Measurements from ENCODE around the gene CCDC183.

CCDC183 gene

DNA sequence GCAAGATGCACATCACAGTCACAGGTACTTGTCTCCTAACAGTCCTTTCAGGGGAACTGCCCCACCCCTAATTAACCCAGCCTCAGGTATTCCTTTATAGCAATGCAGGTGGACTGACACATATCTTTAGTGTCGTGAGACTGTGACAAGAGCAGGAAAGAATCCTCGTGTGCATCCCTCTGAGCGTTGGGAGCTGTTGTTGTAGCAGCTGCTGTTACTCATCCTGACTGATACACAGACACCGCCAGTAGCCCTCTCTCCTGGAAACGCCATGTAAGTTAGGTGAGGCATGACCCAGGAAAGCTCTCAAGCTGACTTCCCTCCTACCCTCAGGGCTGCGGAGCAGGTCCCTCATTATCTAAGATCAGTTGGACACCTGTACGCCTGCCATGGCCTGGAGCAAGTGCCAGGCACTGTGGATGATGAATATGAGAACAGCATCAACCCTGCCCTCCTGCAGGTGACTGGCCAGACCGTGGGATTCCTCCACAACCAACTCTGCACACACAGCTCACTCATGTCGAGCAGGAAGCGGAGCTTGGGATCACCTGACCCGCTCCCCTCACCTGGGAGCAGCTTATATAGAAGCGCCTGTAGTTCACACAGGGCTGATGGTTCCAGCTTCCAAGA is 21.6 kb upstream of the CCDC183 start:
- no peak overlapping the region for H3K4me3 ChIP-seq (replicated peaks in 1 of 2; ENCODE audit: low read depth in 2 of 2, low read length in 2 of 2)
- no peak for DNase-seq (ENCODE audit: low read depth in 2 of 2)
- TF ChIP-seq, protein P1, sequence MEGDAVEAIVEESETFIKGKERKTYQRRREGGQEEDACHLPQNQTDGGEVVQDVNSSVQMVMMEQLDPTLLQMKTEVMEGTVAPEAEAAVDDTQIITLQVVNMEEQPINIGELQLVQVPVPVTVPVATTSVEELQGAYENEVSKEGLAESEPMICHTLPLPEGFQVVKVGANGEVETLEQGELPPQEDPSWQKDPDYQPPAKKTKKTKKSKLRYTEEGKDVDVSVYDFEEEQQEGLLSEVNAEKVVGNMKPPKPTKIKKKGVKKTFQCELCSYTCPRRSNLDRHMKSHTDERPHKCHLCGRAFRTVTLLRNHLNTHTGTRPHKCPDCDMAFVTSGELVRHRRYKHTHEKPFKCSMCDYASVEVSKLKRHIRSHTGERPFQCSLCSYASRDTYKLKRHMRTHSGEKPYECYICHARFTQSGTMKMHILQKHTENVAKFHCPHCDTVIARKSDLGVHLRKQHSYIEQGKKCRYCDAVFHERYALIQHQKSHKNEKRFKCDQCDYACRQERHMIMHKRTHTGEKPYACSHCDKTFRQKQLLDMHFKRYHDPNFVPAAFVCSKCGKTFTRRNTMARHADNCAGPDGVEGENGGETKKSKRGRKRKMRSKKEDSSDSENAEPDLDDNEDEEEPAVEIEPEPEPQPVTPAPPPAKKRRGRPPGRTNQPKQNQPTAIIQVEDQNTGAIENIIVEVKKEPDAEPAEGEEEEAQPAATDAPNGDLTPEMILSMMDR (IDR thresholded peaks at IDR 0.05; ENCODE audit: low read depth, low read length) = no peak

- TF ChIP-seq, protein P1 (IDR thresholded peaks at IDR 0.05; ENCODE audit: low read depth, low read length) = no peak
- no peak overlapping the region for H3K4me3 ChIP-seq (replicated peaks in 1 of 2; ENCODE audit: low read depth in 2 of 2, low read length in 2 of 2)
- DNase-seq (ENCODE audit: low read depth in 2 of 2) = no peak
These were observed 20.9 kb upstream of the CCDC183 start for GRCh38 chr9:136775191-136775590.

DNA sequence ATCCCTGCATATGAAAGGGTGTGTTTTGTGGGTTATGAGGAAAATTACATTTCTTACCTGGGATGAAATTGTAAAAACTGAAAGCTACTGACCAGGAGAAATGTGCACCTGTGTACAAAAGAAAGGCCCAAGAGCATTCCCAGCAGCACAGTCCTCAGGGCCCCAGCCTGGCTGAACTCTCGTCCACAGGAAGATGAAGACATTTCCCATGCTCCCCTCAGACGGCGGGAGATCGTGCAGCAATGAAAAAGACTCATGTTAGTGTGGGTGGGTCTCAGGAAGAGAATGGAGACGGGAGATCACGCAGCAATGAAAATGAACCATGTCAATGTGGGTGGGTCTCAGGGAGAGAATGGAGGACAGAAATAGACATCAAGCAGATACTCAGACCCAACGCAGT is 19.2 kb upstream of the CCDC183 start:
- no peak overlapping the region for H3K4me3 ChIP-seq (replicated peaks in 1 of 2; ENCODE audit: low read depth in 2 of 2, low read length in 2 of 2)
- TF ChIP-seq, protein P1 (IDR thresholded peaks at IDR 0.05; ENCODE audit: low read depth, low read length) = no peak
- DNase-seq (ENCODE audit: low read depth in 2 of 2) = no peak

- TF ChIP-seq, protein P1 (IDR thresholded peaks at IDR 0.05; ENCODE audit: low read depth, low read length) = no peak
- H3K4me3 ChIP-seq (replicated peaks in 1 of 2; ENCODE audit: low read depth in 2 of 2, low read length in 2 of 2) = no peak overlapping the region
- no peak for DNase-seq (ENCODE audit: low read depth in 2 of 2)
These were observed 18.8 kb upstream of the CCDC183 start for GRCh38 chr9:136777359-136777758.

GRCh38 chr9:136779808-136780207 is 16.3 kb upstream of the CCDC183 start:
- TF ChIP-seq, protein P1 (IDR thresholded peaks at IDR 0.05; ENCODE audit: low read depth, low read length) = no peak
- no peak for DNase-seq (ENCODE audit: low read depth in 2 of 2)
- no peak overlapping the region for H3K4me3 ChIP-seq (replicated peaks in 1 of 2; ENCODE audit: low read depth in 2 of 2, low read length in 2 of 2)

- DNase-seq (ENCODE audit: low read depth in 2 of 2) = no peak
- TF ChIP-seq, protein P1 (IDR thresholded peaks at IDR 0.05; ENCODE audit: low read depth, low read length) = no peak
- no peak overlapping the region for H3K4me3 ChIP-seq (replicated peaks in 1 of 2; ENCODE audit: low read depth in 2 of 2, low read length in 2 of 2)
These were observed 13.7 kb upstream of the CCDC183 start for GRCh38 chr9:136782452-136782851.
